Measurements from ENCODE around the gene ENTPD6.

- TF ChIP-seq, protein P1, sequence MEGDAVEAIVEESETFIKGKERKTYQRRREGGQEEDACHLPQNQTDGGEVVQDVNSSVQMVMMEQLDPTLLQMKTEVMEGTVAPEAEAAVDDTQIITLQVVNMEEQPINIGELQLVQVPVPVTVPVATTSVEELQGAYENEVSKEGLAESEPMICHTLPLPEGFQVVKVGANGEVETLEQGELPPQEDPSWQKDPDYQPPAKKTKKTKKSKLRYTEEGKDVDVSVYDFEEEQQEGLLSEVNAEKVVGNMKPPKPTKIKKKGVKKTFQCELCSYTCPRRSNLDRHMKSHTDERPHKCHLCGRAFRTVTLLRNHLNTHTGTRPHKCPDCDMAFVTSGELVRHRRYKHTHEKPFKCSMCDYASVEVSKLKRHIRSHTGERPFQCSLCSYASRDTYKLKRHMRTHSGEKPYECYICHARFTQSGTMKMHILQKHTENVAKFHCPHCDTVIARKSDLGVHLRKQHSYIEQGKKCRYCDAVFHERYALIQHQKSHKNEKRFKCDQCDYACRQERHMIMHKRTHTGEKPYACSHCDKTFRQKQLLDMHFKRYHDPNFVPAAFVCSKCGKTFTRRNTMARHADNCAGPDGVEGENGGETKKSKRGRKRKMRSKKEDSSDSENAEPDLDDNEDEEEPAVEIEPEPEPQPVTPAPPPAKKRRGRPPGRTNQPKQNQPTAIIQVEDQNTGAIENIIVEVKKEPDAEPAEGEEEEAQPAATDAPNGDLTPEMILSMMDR (IDR thresholded peaks at IDR 0.05), result no peak
- no peak for TF ChIP-seq EZH2 (IDR thresholded peaks at IDR 0.05; ENCODE audit: borderline replicate concordance, insufficient read depth, low read depth, low read length, poor library complexity, severe bottlenecking)
Measured at GRCh38 chr20:25204550-25205276, 9.2 kb downstream of the ENTPD6 start.

Measured in B cell (primary cell).